ENCODE measurements around the gene TRMT13. TPM values are rescaled to one million over a fixed set of nuclear protein-coding genes. Genes with fewer than 3 reads are reported as not detected.

Gene TRMT13
- total RNA-seq, 1 donor from 2014 or later: 19.0 TPM

- no peak overlapping the region for H3K4me3 ChIP-seq (ENCODE audit: low read depth, low read length)
- no peak for DNase-seq (ENCODE audit: low read depth)
- TF ChIP-seq CTCF (conservative IDR thresholded peaks at IDR 0.05; ENCODE audit: low read depth, low read length): no peak
These were observed 18.7 kb downstream of the TRMT13 start for GRCh38 chr1:100151679-100152078.

- no peak for TF ChIP-seq CTCF (conservative IDR thresholded peaks at IDR 0.05; ENCODE audit: low read depth, low read length)
- no peak for DNase-seq (ENCODE audit: low read depth)
- H3K4me3 ChIP-seq (ENCODE audit: low read depth, low read length): no peak overlapping the region
These were observed 19.3 kb downstream of the TRMT13 start for GRCh38 chr1:100152271-100152670.

GRCh38 chr1:100162881-100163280 lies 29.9 kb downstream of the TRMT13 start:
- H3K4me3 ChIP-seq (ENCODE audit: low read depth, low read length): no peak overlapping the region
- no peak for TF ChIP-seq CTCF (conservative IDR thresholded peaks at IDR 0.05; ENCODE audit: low read depth, low read length)
- no peak for DNase-seq (ENCODE audit: low read depth)

GRCh38 chr1:100164216-100164615 lies 31.3 kb downstream of the TRMT13 start:
- no peak for TF ChIP-seq CTCF (conservative IDR thresholded peaks at IDR 0.05; ENCODE audit: low read depth, low read length)
- DNase-seq (ENCODE audit: low read depth): no peak
- H3K4me3 ChIP-seq (ENCODE audit: low read depth, low read length): no peak overlapping the region

GRCh38 chr1:100164702-100165101 lies 31.7 kb downstream of the TRMT13 start:
- DNase-seq (ENCODE audit: low read depth): no peak
- no peak overlapping the region for H3K4me3 ChIP-seq (ENCODE audit: low read depth, low read length)
- TF ChIP-seq CTCF (conservative IDR thresholded peaks at IDR 0.05; ENCODE audit: low read depth, low read length): no peak

GRCh38 chr1:100168051-100168450 lies 35.1 kb downstream of the TRMT13 start:
- no peak for DNase-seq (ENCODE audit: low read depth)
- H3K4me3 ChIP-seq (ENCODE audit: low read depth, low read length): no peak overlapping the region
- TF ChIP-seq CTCF (conservative IDR thresholded peaks at IDR 0.05; ENCODE audit: low read depth, low read length): no peak

- TF ChIP-seq CTCF (conservative IDR thresholded peaks at IDR 0.05; ENCODE audit: low read depth, low read length): no peak
- H3K4me3 ChIP-seq (ENCODE audit: low read depth, low read length): no peak overlapping the region
- no peak for DNase-seq (ENCODE audit: low read depth)
These were observed 44.5 kb downstream of the TRMT13 start for GRCh38 chr1:100177295-100178041.
